Smooth muscle cell (in vitro differentiated cells): Measurements from ENCODE around the gene SORL1-AS1.
A peak's percentile ranks its signal among the peaks of the same experiment; 100 is the strongest.

ENCODE experiments used
- DNase-seq: peaks from one replicate; lab custom pipeline; 2025; ENCODE audit not compliant: unreplicated experiment; lab: John Stamatoyannopoulos, UW
- H2AFZ ChIP-seq: fragments of 200-600 bp; sonication (generic); 2 replicates; pipeline ENCODE4 v1.6.0; 2016; ENCODE audit warnings: antibody characterized with exemption, low read depth, mild to moderate bottlenecking
- H3F3A ChIP-seq: fragments of 200-600 bp; sonication (generic); 2 replicates; pipeline ENCODE4 v1.6.0; 2017; ENCODE audit warnings: antibody characterized with exemption, low read depth
- H3K27ac ChIP-seq: fragments of 200-600 bp; sonication (generic); 2 replicates; pipeline ENCODE4 v1.5.1; 2016; ENCODE audit warnings: low read depth, mild to moderate bottlenecking
- H3K27me3 ChIP-seq: fragments of 200-600 bp; sonication (generic); 2 replicates; pipeline ENCODE4 v1.6.1; 2016; ENCODE audit warnings: low read depth, mild to moderate bottlenecking
- H3K36me3 ChIP-seq: fragments of 200-600 bp; sonication (generic); 2 replicates; pipeline ENCODE4 v1.5.1; 2016; ENCODE audit warnings: low read depth
- H3K4me1 ChIP-seq: fragments of 200-600 bp; sonication (generic); 2 replicates; pipeline ENCODE4 v1.5.1; 2016; ENCODE audit warnings: low read depth
- H3K4me2 ChIP-seq: fragments of 200-600 bp; sonication (generic); 2 replicates; pipeline ENCODE4 v1.6.0; 2016; ENCODE audit warnings: mild to moderate bottlenecking
- H3K4me3 ChIP-seq: fragments of 200-600 bp; sonication (generic); 2 replicates; pipeline ENCODE4 v1.5.1; 2016; ENCODE audit warnings: mild to moderate bottlenecking
- H3K79me2 ChIP-seq: fragments of 200-600 bp; sonication (generic); 2 replicates; pipeline ENCODE4 v1.6.0; 2016; ENCODE audit warnings: low read depth, mild to moderate bottlenecking
- H3K9ac ChIP-seq: fragments of 200-600 bp; sonication (generic); 2 replicates; pipeline ENCODE4 v1.6.0; 2016; ENCODE audit warnings: low read depth
- H3K9me3 ChIP-seq: fragments of 200-600 bp; sonication (generic); replicated peaks from 2 replicates; pipeline ENCODE4 v1.5.1; 2016; ENCODE audit warnings: low read depth
- H4K20me1 ChIP-seq: fragments of 200-600 bp; sonication (generic); 2 replicates; pipeline ENCODE4 v1.6.0; 2016; ENCODE audit warnings: low read depth
- CTCF ChIP-seq: fragments of 200-600 bp; sonication (generic); IDR thresholded peaks from 2 replicates; pipeline ENCODE4 v1.5.1; 2017; ENCODE audit warnings: borderline replicate concordance, mild to moderate bottlenecking, antibody characterized with exemption; ENCODE audit not compliant: insufficient read depth, poor library complexity, severe bottlenecking
- WGBS: methylation state at CpG from one replicate; pipeline ENCODE4 v1.1.7; 2016; ENCODE audit warnings: low lambda C conversion rate; 5-methylcytosine and 5-hydroxymethylcytosine counted together

Gene SORL1-AS1

GRCh38 chr11:121426476-121427399, 26.0 kb downstream of the SORL1-AS1 start:
- H3K4me2 ChIP-seq: peak overlapping the region; percentile 87
- H3K9ac ChIP-seq: no peak overlapping the region
- no peak overlapping the region for H3K27ac ChIP-seq
- H3K27me3 ChIP-seq: peaks cover 11% of the 10 kb centered on the region
- no peaks in the 10 kb centered on the region for H4K20me1 ChIP-seq
- WGBS: 27% methylated on average over 48 of the region's 48 CpGs
- H3K4me1 ChIP-seq: peaks cover 9% of the 10 kb centered on the region
- peak; percentile 4 for TF ChIP-seq CTCF
- no peaks in the 10 kb centered on the region for H3K36me3 ChIP-seq
- H2AFZ ChIP-seq: peak overlapping the region; percentile 96
- no peak for DNase-seq
- H3K79me2 ChIP-seq: no peaks in the 10 kb centered on the region
- peak overlapping the region; percentile 45 for H3K4me3 ChIP-seq
- H3K9me3 ChIP-seq: no peaks in the 10 kb centered on the region
- no peaks in the 10 kb centered on the region for H3F3A ChIP-seq

GRCh38 chr11:121425828-121426227, 26.9 kb downstream of the SORL1-AS1 start:
- H3K36me3 ChIP-seq: no peaks in the 10 kb centered on the region

GRCh38 chr11:121422675-121423074, 30.1 kb downstream of the SORL1-AS1 start:
- Histone ChIP-seq H3K9me3 (no peaks in the 10 kb centered on the region), H3K36me3 (no peaks in the 10 kb centered on the region), H2AFZ (no peak overlapping the region), H3K79me2 (no peaks in the 10 kb centered on the region), H3K4me2 (no peak overlapping the region), H3K4me3 (no peak overlapping the region), H3K4me1 (peaks cover 9% of the 10 kb centered on the region), H3K9ac (no peak overlapping the region), H3K27ac (no peak overlapping the region), H3F3A (no peaks in the 10 kb centered on the region), H3K27me3 (peaks cover 5% of the 10 kb centered on the region), H4K20me1 (no peaks in the 10 kb centered on the region)
- no peak for TF ChIP-seq CTCF
- 92% methylated on average over 4 of the region's 4 CpGs for WGBS
- no peak for DNase-seq

More at GRCh38 chr11:121425828-121426227, 26.9 kb downstream of the SORL1-AS1 start:
- Histone ChIP-seq H3K4me2 (no peak overlapping the region), H3K4me3 (no peak overlapping the region), H4K20me1 (no peaks in the 10 kb centered on the region), H3K27me3 (peaks cover 11% of the 10 kb centered on the region), H3K79me2 (no peaks in the 10 kb centered on the region), H2AFZ (no peak overlapping the region), H3F3A (no peaks in the 10 kb centered on the region), H3K9ac (no peak overlapping the region), H3K27ac (no peak overlapping the region), H3K4me1 (peaks cover 9% of the 10 kb centered on the region), H3K9me3 (no peaks in the 10 kb centered on the region)
- no peak for DNase-seq
- no peak for TF ChIP-seq CTCF
- WGBS: 92% methylated on average over 5 of the region's 5 CpGs
